Stimulated activated CD4-positive, alpha-beta T cell treated with anti-CD3 and anti-CD28 coated beads, Interleukin-15, amount 100 ng/mL, for 1 hour (primary cell): ENCODE measurements around the gene CLSTN2.

Source experiments
- DNase-seq, 2 donors: peaks; one replicate each; pipeline ENCODE4 v3.0.0-alpha.2; 2020; ENCODE audit warnings: low read depth in 1 of 2, low spot score in 1 of 2

The CLSTN2 gene

GRCh38 chr3:140334132-140334929 lies 399.3 kb downstream of the CLSTN2 start:
- no peak for DNase-seq

DNA sequence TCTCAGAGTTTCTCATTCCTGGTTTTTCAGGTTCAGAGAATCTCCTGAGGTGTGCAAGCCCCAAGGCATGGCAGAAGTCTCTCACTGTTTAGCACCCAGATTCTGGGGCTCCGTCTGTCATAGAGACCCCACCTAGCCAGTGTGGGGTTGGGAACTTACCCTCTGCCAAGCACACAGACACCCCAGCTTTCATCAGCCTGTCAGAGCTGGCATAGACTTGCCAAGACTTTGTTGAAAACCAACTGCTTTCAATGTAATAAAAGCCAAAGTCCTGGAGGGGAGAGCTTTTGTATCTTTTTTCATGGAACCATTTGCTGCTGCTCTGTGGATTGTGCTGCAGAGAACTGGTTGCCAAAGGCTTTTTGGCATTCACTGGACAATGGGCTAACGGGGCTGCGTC lies 401.5 kb downstream of the CLSTN2 start:
- DNase-seq: no peak

GRCh38 chr3:140338916-140339315 lies 403.9 kb downstream of the CLSTN2 start:
- no peak for DNase-seq

GRCh38 chr3:140341203-140341602 lies 406.2 kb downstream of the CLSTN2 start:
- no peak for DNase-seq

GRCh38 chr3:140341817-140342403 lies 406.9 kb downstream of the CLSTN2 start:
- DNase-seq: no peak

- DNase-seq: no peak
These were observed 407.7 kb downstream of the CLSTN2 start for GRCh38 chr3:140342668-140343067.

DNA sequence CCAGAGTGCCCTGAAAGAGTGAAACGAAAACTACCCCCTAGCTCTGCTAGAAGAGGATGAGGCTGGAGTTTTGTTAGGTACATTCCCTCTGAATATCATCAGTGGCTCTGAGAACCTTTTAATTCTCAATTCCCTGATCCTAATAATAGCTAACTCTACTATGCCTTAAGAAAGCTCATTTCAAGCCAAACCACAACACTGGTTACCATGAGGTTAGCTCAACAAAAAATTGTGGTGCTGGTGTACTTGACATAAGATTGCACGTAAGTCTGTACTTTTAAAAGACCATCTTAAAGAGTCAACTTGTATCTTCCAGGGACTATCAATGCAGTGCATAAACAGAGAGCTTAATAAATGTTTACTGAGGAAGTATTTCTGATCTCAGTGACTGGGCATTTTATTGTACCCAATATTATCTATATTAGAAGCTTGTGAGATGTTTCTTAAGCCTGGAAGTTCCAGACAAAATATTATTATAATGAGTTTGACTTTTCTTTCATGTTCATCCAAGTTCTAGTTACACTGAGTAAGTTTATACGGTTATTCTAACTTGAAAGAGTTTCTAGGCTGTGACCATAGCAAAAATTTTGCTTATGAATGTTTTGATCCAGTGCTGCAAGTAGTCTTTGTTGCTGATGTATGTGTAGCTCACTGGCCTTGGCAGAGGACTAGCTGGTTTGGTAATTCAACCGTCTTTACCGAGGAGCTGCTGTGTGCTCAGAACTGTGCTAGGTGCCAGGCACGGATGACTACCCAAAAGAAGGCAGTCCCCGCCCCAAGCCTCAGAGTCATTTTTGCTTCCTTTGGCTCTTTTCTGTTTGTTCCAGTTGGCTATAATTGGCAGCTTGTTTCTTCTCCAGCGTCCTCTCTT lies 408.5 kb downstream of the CLSTN2 start:
- DNase-seq: no peak

- no peak for DNase-seq
These were observed 409.1 kb downstream of the CLSTN2 start for GRCh38 chr3:140344082-140344454.

DNA sequence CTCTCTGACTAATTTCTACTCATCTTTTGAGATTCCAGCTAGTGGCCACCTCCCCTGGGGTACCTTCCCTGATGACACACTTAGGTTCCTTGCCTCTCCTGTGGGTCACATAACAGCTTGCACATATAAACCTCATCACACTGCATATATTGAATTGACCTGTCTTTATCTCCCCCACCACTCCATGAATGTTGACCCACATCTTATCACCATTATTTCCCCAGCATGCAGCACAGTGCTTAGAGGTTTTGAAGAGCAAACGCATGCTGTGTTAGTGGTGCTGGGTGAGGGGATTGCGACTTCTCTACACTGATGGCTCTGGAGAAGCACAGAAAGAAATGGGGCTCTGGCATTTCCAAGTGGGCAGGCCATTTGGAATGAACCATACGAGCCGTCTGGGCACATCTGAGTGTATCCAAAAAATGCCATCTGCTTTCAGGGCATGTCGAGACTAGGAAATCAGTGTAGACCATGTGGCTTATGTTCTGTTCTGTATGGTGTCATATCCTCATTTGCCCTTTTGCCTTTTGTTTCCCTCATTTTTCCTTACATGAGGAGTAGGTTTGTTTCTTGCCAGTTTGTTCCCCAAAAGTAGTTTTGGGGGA lies 409.7 kb downstream of the CLSTN2 start:
- DNase-seq: no peak

DNA sequence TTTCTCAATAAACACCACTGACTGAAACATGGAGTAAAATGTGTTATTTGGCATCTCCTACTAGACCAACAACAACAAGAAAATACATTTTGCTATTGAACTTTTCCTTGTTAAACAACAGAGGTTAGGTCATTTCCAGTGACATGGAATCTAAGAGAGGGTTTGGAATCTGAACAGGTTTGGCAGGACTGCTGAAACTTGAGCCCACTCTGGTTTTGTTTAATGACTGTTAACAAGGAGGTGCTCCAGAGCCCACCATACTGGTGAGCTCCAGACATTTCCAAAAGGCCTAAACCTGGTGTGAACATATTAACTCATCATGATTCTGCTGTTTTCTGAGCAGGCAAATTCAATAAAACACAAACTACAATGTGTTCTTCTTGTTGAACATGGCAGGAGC lies 412.2 kb downstream of the CLSTN2 start:
- DNase-seq: no peak

DNA sequence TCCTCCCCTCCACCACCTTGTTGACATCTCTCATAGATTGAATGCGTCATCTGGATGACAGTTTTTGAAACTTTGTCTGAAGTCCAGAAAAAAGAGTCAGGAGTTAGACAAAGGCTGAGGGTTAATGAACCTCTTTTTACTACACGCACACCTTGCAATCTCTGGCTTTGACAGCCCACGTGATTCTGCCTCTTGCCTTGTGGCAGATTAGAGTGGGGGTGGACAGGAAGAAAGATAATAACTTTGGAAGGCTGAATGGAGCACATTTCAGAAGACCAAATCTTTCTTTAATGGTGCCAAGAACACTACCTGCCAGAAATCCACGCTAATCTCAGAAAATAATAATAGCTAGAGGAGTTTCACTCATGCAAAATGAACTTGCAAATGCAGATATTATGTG lies 415.0 kb downstream of the CLSTN2 start:
- DNase-seq: no peak

- DNase-seq: no peak
These were observed 416.5 kb downstream of the CLSTN2 start for GRCh38 chr3:140351466-140351865.

DNA sequence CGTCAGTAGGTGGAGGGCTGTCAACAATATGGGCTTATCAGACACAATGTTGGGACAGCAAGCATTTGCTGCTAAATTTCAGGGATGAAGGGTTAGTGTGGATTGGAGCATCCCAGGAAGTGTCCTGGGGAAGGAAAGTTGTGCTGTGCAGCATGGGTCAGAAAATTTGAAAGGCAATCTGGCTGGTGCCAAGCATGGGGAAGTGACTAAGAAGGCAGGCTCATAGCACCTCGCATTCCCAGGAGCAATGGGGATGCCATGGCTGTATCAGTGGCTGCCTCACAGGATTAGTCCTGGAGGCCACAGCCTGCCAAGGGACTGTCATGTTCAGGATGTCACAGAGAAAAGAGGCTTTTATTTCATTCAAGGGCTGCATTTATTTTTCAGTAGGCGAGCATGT lies 420.5 kb downstream of the CLSTN2 start:
- DNase-seq: no peak

- DNase-seq: no peak
These were observed 423.7 kb downstream of the CLSTN2 start for GRCh38 chr3:140358686-140359085.

- DNase-seq: no peak
These were observed 424.4 kb downstream of the CLSTN2 start for GRCh38 chr3:140359233-140359995.

- no peak for DNase-seq
These were observed 425.3 kb downstream of the CLSTN2 start for GRCh38 chr3:140360332-140360731.

DNA sequence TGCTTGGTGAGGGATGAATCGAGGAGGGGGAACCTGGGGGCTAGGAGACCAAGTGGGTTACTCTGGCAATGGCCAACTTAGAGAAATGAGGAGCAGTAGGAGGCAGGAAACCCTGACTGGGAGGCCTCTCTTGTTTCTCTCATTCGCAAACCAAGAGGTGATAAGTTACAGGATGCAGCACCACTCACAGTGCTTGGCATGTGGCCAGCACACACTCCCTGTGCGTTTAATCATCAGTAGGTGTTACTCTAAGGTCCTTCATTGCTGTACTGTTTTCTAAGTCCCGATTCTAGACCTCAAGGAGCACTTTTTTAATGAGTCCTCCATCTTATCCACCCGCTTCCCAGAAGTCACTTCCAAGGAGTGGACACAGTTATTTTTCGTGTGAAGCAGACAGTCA lies 428.8 kb downstream of the CLSTN2 start:
- DNase-seq: no peak

DNA sequence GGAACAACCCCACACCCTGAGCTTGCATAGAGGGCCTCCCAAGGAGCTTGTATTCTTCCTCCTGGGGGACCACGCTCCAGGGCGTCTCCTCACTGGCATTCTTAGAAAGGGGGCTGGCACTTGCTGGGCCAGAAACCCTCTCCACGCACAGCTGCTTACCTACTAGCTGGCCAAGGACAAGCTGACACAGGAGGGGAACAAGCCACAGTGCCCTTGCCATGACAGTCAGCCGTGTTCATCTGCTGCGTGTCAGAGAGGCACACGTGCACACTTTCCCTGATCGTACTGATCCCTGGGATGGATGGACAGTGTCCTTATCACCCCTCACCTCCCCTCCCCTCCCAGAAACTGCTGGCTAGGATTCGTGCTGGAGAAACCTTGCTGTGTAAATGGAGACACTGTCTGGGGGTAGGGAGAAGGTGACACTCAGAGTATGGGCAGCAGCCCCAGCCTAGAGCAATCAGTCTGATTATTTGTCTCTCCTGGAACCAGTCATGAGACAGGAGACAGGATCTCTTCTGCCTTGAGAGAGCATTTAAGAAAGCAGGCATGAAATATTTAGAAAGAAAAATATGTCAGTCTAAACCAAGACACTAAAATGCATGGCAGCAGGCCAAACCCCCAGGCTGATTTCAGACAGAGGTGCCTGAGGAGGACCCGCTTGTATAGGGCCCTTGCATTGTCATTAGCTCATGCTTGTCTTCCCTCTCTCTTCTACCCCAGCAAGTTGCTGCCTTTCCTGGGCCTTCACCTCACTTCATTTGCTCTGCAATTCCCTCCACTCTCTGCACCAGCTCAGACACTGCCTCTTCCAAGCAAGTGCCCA lies 431.1 kb downstream of the CLSTN2 start:
- DNase-seq: no peak

GRCh38 chr3:140368223-140368811 lies 433.3 kb downstream of the CLSTN2 start:
- no peak for DNase-seq

- DNase-seq: no peak
These were observed 435.7 kb downstream of the CLSTN2 start for GRCh38 chr3:140370686-140371085.
